Subcutaneous adipose tissue (tissue), 4 donors: Measurements from ENCODE around the gene ZIC2. TPM values are rescaled to one million over a fixed set of nuclear protein-coding genes. Genes with fewer than 3 reads are reported as not detected.

Experiments
- total RNA-seq, 4 donors: library from RNA; depleted of rRNA; stranded (reverse); fragments of >200 nt; gene quantifications; one replicate each; pipeline ENCODE4 v1.1.0, GENCODE V29; 2016
- TF ChIP-seq, protein P1 (sequence below): fragments of 450-650 bp; IDR thresholded peaks from one replicate; pipeline ENCODE4 v1.5.1; 2016; ENCODE audit warnings: low read depth, mild to moderate bottlenecking, control low read depth, antibody characterized with exemption, moderate library complexity

Gene ZIC2
- total RNA-seq, 4 donors from 2014 or later: not detected

- TF ChIP-seq, protein P1, sequence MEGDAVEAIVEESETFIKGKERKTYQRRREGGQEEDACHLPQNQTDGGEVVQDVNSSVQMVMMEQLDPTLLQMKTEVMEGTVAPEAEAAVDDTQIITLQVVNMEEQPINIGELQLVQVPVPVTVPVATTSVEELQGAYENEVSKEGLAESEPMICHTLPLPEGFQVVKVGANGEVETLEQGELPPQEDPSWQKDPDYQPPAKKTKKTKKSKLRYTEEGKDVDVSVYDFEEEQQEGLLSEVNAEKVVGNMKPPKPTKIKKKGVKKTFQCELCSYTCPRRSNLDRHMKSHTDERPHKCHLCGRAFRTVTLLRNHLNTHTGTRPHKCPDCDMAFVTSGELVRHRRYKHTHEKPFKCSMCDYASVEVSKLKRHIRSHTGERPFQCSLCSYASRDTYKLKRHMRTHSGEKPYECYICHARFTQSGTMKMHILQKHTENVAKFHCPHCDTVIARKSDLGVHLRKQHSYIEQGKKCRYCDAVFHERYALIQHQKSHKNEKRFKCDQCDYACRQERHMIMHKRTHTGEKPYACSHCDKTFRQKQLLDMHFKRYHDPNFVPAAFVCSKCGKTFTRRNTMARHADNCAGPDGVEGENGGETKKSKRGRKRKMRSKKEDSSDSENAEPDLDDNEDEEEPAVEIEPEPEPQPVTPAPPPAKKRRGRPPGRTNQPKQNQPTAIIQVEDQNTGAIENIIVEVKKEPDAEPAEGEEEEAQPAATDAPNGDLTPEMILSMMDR: no peak
Measured at GRCh38 chr13:99982731-99983498, 1.3 kb downstream of the ZIC2 start.

GRCh38 chr13:99983499-99984401 lies 2.2 kb downstream of the ZIC2 start:
- TF ChIP-seq, protein P1: no peak

GRCh38 chr13:99984461-99985240 lies 3.1 kb downstream of the ZIC2 start:
- TF ChIP-seq, protein P1: no peak

GRCh38 chr13:99985241-99985874 lies 3.8 kb downstream of the ZIC2 start:
- TF ChIP-seq, protein P1: no peak

DNA sequence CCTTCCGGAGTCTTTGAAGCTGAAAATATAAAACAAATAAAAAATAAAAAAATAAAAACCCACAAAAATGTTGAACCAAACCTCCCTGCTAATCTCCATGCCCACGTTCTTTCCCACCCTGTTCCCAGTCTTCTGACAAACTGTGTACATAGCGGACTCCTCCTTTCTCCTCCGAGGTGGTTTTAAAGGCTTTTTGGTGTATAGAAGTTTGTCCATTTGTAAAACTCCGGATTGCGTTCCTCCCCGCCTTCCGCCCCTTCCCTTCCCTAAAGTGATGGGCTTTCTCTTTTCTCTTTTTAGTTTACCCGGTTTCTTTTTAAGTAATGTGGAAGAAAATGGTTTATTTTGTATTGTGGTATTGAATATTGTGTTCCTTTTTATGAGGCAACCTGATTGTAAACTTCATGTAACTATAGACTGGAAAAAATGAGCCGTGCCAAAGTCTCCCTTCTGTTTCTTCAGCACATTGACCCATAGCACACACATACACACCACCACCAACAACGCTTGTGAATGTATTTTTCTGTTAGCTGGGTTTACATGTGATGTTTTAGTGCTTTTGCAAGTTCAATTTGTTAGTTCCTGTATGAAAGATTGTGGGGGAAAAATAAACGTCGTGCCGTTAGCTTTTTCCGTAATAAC lies 4.4 kb downstream of the ZIC2 start:
- TF ChIP-seq, protein P1: no peak

GRCh38 chr13:99986741-99987140 lies 5.2 kb downstream of the ZIC2 start:
- TF ChIP-seq, protein P1: no peak
